Upper lobe of left lung (tissue), 4 donors: ENCODE results near the gene GRID2IP.

ENCODE experiments used
- EP300 ChIP-seq, 4 donors: sonication (generic); formaldehyde crosslinking; IDR thresholded peaks; one replicate each; pipeline ENCODE4 v1.5.1; 2017; ENCODE audit warnings: antibody characterized with exemption in 4 of 4, control low read depth in 2 of 4
- POLR2AphosphoS5 ChIP-seq, 2 donors: sonication (generic); formaldehyde crosslinking; IDR thresholded peaks; one replicate each; pipeline ENCODE4 v1.5.1; 2017; ENCODE audit warnings: antibody characterized with exemption in 2 of 2

DNA sequence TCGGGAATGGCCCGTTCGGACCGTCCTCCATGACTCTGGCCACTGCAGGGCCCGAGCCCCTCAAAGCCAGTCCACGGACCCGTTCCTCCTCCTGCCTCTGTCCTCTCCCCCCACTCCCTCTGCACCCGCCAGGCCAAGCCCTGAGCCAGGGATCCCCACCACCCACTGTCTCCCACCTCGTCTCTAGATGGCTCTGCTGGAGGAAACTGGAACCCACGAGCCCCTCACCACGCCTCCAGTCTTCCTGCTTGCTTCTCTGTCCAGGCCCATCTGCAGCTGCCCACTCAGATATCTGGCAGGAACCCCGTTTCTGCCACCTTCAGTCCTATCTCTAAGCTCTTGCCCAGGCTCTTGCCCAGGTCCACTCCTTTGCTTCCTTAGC is 24.3 kb downstream of the GRID2IP start:
- TF ChIP-seq EP300 (IDR thresholded peaks at IDR 0.05) (no peak), POLR2AphosphoS5 (IDR thresholded peaks at IDR 0.05) (no peak)
